GM12875 (cell line): ENCODE measurements around the gene CD7.
"Not testable (repeated sequence)": the region's sequence is repeated elsewhere in the genome, so short reads cannot be mapped to it uniquely, and the experiment has no call there.

Experiments used
- H3K4me3 ChIP-seq: one replicate; pipeline ENCODE4 v1.5.1; 2011; ENCODE audit warnings: low read depth, low read length, control low read depth
- TF ChIP-seq, protein P1 (sequence below): IDR thresholded peaks from 2 replicates; pipeline ENCODE4 v1.5.1; 2011; ENCODE audit warnings: low read depth, mild to moderate bottlenecking, control low read depth, inconsistent platforms, low read length, moderate library complexity, borderline replicate concordance; ENCODE audit not compliant: insufficient read depth

CD7 gene

DNA sequence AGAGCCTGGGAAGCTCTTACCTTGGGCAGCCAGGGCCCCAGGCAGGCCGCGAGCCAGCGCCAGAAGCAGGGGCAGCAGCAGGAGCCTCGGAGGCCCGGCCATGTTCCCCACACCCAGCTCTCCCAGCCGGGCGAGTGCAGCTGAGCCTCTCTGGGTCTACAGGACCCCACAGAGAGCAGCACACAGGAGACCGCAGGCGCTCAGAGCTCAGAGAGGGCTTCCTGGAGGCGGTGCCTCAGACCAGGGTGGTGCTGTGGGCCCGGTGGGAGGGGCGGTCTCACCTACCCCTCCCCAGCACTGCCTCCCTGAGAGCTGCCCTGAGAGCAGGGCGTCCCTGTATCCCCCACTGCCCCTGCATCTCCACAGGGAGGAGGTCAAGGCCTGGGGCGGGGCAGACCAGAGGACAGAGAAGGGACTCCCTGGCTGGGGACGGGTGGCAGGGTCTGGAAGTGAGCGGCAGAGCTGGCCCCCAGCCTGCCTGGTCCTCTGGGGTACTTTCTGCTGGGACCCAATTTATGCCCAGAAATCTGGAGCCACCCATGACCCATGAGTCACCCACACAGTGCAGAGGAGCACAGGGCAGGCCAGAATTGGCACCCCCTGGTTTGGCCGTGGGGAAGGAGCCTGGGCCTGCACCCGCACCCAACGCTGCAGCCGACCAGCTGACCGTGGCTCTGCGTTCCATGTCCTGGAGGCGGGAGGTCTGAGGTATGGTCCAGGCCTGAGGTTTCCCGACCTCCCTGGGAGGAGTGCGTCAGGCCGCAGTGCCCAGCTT lies at the start of gene CD7:
Gene CD7, minus strand, starts transcription at position 215 of the 775 bp plus-strand sequence. Its CDS starts 113 bp downstream, at position 102.
- H3K4me3 ChIP-seq = no peak within 1 kb of the TSS
- TF ChIP-seq, protein P1, sequence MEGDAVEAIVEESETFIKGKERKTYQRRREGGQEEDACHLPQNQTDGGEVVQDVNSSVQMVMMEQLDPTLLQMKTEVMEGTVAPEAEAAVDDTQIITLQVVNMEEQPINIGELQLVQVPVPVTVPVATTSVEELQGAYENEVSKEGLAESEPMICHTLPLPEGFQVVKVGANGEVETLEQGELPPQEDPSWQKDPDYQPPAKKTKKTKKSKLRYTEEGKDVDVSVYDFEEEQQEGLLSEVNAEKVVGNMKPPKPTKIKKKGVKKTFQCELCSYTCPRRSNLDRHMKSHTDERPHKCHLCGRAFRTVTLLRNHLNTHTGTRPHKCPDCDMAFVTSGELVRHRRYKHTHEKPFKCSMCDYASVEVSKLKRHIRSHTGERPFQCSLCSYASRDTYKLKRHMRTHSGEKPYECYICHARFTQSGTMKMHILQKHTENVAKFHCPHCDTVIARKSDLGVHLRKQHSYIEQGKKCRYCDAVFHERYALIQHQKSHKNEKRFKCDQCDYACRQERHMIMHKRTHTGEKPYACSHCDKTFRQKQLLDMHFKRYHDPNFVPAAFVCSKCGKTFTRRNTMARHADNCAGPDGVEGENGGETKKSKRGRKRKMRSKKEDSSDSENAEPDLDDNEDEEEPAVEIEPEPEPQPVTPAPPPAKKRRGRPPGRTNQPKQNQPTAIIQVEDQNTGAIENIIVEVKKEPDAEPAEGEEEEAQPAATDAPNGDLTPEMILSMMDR = no peak

DNA sequence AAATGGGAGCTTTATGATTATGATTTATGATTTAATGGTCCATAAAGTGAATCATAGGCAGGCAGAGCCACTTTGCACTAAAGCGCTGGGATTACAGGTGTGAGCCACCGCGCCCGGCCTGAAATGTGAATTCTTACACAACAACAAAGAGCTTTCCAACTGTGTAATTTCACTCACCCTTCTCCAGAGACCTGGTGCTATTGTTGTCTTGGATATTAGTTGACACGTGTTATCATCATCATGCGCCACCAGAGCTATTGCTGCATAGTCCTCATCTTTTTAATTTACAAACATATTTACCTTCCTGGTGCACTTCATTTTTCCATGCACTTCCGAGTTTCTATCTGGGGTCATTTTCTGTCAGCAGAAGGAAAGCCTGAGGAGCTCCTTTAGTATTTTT lies 49.3 kb upstream of the CD7 start:
- H3K4me3 ChIP-seq = no peak overlapping the region
- TF ChIP-seq, protein P1 = no peak

DNA sequence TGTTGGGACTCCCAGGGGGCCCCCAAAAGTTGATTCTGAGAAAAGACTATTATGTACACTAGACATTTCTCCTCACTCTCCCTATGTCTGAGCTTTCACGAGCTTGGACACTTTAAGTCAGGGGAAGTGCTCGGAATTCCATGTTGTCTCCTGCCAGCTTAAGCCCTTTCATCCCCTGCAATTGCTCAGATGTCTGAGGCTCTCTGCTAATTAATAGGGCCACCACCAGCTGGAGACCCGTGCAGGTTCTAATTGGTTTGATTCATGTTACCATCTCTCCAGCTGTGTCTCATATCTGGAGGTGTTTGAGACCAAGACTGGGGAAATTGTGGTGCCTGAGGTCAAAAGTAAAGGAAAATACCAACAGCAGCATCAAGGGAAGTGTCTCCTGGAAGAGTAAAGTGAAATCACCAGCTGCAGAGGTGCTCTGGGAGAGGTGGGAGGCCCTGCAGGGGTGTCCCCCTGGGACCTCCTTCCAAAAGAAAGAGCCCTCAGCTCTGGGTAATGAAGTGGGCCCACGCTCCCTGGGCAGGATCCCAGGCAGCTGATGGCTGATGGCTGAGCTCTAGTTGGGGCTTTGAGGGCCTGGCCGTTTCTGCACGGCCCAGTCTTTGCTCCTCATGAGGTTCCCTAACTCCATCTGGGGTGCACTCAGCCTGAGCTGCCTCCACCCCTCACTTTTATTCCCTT lies 48.3 kb upstream of the CD7 start:
- H3K4me3 ChIP-seq = no peak overlapping the region
- TF ChIP-seq, protein P1 = no peak

DNA sequence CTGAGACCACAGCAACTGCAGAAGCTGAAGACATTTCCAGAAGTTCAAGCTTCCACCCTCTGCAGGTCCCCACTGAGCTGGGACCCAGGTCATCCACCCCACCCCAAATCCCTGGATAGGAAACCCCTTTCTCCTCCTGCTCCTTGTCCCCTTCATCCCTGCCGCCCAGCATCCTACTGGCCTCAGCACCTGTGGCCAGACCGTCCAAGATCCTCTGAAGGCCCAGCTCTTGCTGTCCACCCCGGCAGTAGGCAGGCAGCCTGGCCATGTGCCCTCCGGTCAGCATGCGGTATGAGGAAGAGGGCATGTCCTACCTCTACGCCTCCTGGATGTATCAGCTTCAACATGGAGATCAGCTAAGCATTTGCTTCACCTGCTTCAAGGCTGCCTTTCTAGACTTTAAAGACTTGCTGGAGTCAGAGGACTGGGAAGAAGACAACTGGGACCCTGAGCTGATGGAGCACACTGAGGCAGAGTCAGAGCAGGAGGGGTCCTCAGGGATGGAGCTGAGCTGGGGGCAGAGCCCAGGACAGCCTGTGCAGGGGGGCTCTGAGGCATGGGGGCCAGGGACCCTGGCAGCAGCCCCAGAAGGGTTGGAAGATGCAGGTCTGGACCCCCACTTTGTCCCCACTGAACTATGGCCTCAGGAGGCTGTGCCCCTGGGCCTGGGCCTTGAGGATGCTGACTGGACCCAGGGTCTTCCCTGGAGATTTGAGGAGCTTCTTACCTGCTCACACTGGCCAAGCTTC lies 44.7 kb upstream of the CD7 start:
- H3K4me3 ChIP-seq = no peak overlapping the region
- TF ChIP-seq, protein P1 = no peak

DNA sequence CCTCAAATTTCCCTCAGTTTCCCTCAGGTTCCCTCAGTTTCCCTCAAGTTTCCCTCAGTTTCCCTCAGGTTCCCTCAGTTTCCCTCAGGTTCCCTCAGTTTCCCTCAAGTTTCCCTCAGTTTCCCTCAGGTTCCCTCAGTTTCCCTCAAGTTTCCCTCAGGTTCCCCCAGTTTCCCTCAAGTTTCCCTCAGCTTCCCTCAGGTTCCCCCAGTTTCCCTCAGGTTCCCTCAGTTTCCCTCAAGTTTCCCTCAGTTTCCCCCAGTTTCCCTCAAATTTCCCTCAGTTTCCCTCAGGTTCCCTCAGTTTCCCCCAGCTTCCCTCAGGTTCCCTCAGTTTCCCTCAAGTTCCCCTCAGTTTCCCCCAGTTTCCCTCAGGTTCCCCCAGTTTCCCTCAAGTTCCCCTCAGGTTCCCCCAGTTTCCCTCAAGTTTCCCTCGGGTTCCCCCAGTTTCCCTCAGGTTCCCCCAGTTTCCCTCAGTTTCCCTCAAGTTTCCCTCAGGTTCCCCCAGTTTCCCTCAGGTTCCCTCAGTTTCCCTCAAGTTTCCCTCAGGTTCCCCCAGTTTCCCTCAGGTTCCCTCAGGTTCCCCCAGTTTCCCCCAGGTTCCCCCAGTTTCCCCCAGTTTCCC lies 42.2 kb upstream of the CD7 start:
- not testable (repeated sequence) for H3K4me3 ChIP-seq

DNA sequence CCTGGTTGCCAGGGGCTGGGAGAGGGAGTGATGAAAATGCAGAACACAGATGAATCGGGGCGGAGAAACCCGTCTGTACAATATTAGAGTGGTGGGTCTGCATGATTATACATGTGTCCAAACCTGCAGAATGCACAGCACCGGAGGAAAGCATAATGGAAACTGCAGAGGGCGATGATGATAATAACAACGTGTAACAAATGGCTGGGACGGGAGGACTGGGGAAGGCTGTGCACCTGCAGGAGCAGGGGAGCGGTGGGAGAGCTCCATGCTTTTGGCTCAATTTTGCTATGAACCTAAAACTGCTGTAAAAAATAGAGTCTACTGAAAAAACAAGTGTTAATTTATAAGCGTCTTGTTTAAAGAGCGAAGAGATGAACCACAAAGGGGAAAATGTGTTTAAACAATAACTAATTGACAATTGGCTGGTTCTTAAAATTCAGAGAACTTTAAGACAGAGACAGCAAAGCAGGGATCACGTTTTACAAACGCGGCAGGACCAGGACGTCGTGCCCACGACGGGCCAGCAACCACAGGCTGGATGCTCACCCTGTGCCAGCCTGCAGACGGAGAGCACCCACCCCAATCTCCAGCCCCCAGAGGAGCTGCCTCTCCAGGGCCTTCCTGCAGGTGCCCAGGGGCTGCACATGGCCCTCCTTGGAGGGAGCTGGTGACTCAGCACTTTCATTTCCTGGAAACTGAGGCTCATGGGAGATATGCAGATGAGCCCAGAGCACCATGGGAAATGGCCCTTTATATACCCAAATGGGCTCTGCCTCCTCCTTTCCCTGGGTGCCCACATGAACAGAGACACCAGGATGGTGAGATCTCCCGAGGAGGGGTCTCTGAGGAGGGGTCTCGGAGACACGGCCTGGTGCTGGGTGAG lies 41.3 kb upstream of the CD7 start, which contains the start of gene TEX19:
Gene TEX19, plus strand, starts transcription at position 783 of the 886 bp plus-strand sequence. CDS start 2,904 bp downstream, outside the sequence.
- H3K4me3 ChIP-seq = no peak within 1 kb of the TSS
- TF ChIP-seq, protein P1 = no peak

DNA sequence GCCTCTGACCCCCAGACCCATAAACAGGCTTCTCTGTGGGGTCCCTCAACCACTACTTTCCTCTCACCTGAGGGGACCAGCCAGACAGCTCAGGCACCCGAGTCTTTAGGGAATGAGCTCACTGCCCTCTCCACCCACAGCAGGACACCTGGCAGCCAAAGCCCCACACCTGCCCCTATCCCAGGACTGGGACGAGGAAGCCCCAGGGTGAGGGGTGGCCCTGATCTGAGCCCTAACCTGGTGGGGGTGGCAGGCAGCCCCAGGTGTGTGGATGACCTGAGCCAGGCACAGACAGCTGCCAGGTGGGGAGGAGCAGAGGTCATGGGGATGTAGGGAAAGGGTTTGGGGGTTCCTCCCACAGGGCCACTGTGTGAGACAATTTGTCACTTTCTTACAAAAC lies 40.0 kb upstream of the CD7 start:
- no peak overlapping the region for H3K4me3 ChIP-seq
- TF ChIP-seq, protein P1 = no peak
